ENCODE measurements around the gene CERS4. TPM values are rescaled to one million over a fixed set of nuclear protein-coding genes. Genes with fewer than 3 reads are reported as not detected.

The CERS4 gene
- total and polyA plus RNA-seq, 9 donors = 11.7 to 24.1 (median 16.1) TPM

DNA sequence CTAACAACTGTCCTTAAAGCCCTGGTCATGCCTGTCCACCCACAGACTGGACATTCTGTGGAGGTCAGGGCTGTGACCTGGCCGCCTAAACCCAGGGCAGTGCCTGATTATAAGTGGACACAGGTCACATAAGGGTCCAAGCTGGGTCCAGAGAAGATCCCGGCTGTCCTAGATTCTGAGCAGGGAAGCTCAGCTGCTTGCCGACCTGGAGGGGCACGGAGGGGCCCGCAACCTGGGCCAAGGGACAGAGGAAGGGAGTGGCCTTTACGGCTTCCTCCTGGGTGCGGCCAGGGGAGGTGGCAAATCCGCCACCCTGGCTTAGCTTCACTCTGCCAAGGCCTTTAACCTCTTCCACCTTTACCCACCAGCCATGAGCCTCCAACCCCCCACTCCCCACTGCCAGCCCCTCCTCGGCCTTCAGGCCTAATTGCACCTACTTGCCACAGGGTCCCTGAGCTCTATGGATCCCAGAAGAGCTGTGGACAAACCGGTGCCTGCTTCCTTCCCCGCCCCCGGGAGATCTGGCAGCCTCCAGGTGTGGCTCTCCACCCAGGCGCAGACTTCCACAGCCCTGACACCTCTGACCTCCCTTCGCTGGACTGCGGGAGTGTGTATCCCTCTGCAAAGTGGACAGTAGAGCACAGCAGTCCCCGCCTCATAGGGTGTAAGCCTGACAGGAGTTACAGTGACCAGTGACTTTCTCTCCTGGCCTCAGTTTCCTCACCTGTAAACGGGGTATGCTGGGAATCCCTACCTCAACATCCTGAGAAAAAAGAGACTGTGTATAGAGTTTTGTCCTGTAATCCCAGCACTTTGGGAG is 97.3 kb downstream of the CERS4 start:
- WGBS (ENCODE audit: insufficient coverage) = 74% methylated on average over 8 of the region's 17 CpGs
- DNase-seq = no peak
- H3K9me3 ChIP-seq (replicated peaks; ENCODE audit: control insufficient read depth, low read depth, low read length) = no peaks in the 10 kb centered on the region
- H3K4me3 ChIP-seq (ENCODE audit: low read length) = no peak overlapping the region
- peaks cover 28% of the 10 kb centered on the region for H3K36me3 ChIP-seq (ENCODE audit: control insufficient read depth, insufficient read depth, low read length)
- peaks cover 3% of the 10 kb centered on the region for H3K27me3 ChIP-seq (ENCODE audit: control insufficient read depth, insufficient read depth, low read length)
- H3K27ac ChIP-seq (ENCODE audit: low read length) = no peak overlapping the region
- peaks cover 29% of the 10 kb centered on the region for H3K4me1 ChIP-seq (ENCODE audit: control insufficient read depth, insufficient read depth, low read length)

DNA sequence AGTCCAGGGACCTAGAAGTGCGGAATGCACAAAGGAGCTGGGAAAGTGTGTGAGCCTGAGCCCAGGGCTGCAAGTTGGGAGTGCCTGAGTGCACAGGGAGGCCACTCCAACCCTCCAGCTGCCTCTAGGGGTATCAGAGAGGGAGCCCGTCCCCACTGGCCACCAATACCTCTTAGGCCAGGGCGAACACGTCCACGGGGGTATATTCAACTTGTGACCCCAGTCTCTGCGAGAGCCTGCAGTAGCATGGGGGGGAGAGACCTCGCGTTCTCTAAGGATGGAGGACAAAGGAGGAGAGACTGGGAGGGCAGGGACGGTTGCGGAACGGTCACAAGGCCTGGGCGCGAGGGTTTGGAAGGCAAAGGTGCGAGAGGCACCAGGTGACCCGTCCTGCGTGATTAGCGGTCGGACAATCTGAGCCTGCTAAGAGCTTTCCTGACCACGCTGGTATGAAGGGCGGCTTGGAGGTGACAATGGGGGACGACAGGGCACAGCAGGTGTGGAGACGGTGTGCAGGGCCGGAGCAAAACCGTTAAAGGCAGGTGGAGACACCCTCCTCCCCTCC is 98.3 kb downstream of the CERS4 start:
- Histone ChIP-seq H3K27me3 (ENCODE audit: control insufficient read depth, insufficient read depth, low read length) (peaks cover 3% of the 10 kb centered on the region), H3K4me1 (ENCODE audit: control insufficient read depth, insufficient read depth, low read length) (peaks cover 38% of the 10 kb centered on the region), H3K9me3 (replicated peaks; ENCODE audit: control insufficient read depth, low read depth, low read length) (no peaks in the 10 kb centered on the region), H3K36me3 (ENCODE audit: control insufficient read depth, insufficient read depth, low read length) (peaks cover 34% of the 10 kb centered on the region), H3K4me3 (ENCODE audit: low read length) (peak overlapping the region; percentile 51), H3K27ac (ENCODE audit: low read length) (no peak overlapping the region)
- WGBS (ENCODE audit: insufficient coverage) = 5% methylated on average over 17 of the region's 24 CpGs
- no peak for DNase-seq

DNA sequence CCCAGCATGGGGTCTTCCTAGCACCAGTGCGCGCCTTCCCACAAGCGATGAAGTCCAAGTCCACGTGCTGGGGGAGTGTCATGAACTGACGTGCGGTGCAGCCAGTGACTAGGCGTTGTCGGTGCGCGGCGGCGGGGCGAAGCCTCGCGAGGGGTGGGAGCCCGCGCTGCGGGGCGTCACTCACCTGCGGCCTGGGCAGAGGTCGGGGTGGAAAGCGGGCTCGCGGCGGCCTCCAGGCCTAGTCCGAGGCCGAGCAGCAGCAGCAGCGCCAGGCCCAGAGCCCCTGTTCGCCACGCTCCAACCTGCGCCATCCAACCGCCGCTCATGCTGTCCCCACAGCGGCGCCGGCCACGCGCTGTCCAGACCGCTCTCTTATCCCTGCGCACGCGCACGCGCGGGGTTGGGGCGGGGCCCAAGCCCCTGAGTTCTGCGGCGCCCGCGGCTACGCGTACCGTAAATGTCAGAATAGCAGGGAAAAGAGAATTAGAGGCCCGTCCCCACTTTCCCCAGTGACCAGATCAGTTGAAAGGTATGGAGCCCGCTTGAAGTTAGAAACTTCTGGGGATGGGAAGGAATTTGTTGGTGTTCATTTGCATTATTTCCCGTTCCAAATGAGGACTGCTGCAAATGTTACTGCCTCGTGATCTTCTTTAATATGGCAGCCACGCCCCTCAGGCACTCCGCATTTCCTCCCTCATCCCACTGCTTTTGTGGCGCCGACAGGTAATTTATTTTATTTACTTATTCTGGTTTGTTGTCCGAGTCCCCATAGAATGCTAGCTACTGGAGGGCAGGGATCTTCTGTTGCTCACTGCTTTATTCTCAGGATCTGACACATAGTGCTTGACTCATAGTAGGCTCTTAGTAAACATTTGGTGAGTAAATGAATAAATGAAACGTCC is 99.0 kb downstream of the CERS4 start, which contains the start of gene CD320:
TSS of gene CD320 (minus strand) at position 394 of the 902 bp plus-strand sequence. CDS start at position 326, 68 bp downstream.
- WGBS (ENCODE audit: insufficient coverage) = under 1% methylated on average over 52 of the region's 63 CpGs
- no peaks in the 10 kb centered on the region for H3K9me3 ChIP-seq (replicated peaks; ENCODE audit: control insufficient read depth, low read depth, low read length)
- H3K4me3 ChIP-seq (ENCODE audit: low read length) = peak within 1 kb of the TSS; percentile 51
- peaks cover 38% of the 10 kb centered on the region for H3K4me1 ChIP-seq (ENCODE audit: control insufficient read depth, insufficient read depth, low read length)
- H3K27me3 ChIP-seq (ENCODE audit: control insufficient read depth, insufficient read depth, low read length) = peaks cover 3% of the 10 kb centered on the region
- DNase-seq = peak; percentile 96
- no peak within 1 kb of the TSS for H3K27ac ChIP-seq (ENCODE audit: low read length)
- H3K36me3 ChIP-seq (ENCODE audit: control insufficient read depth, insufficient read depth, low read length) = peaks cover 40% of the 10 kb centered on the region

DNA sequence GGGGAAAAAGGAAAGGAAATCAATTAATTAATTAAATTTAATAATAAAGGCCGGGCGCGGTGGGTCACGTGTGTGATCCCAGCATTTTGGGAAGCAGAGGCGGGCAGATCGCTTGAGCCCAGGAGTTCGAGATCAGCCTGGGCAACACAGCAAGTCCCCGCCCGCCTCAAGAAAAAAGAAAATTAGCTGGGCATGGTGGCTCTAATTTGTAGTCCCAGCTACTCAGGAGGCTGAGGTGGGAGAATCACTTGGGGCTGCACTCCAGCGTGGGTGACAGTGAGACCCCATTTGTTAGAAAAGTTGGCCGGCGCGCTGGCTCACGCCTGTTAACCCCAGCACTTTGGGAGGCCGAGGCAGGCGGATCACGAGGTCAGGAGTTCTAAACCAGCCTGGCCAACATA is 99.7 kb downstream of the CERS4 start:
- Histone ChIP-seq H3K4me1 (ENCODE audit: control insufficient read depth, insufficient read depth, low read length) (peaks cover 38% of the 10 kb centered on the region), H3K4me3 (ENCODE audit: low read length) (peak overlapping the region; percentile 51), H3K27ac (ENCODE audit: low read length) (no peak overlapping the region), H3K36me3 (ENCODE audit: control insufficient read depth, insufficient read depth, low read length) (peaks cover 47% of the 10 kb centered on the region), H3K9me3 (replicated peaks; ENCODE audit: control insufficient read depth, low read depth, low read length) (no peaks in the 10 kb centered on the region), H3K27me3 (ENCODE audit: control insufficient read depth, insufficient read depth, low read length) (peaks cover 3% of the 10 kb centered on the region)
- WGBS (ENCODE audit: insufficient coverage) = 68% methylated on average over 10 of the region's 17 CpGs
- DNase-seq = no peak

DNA sequence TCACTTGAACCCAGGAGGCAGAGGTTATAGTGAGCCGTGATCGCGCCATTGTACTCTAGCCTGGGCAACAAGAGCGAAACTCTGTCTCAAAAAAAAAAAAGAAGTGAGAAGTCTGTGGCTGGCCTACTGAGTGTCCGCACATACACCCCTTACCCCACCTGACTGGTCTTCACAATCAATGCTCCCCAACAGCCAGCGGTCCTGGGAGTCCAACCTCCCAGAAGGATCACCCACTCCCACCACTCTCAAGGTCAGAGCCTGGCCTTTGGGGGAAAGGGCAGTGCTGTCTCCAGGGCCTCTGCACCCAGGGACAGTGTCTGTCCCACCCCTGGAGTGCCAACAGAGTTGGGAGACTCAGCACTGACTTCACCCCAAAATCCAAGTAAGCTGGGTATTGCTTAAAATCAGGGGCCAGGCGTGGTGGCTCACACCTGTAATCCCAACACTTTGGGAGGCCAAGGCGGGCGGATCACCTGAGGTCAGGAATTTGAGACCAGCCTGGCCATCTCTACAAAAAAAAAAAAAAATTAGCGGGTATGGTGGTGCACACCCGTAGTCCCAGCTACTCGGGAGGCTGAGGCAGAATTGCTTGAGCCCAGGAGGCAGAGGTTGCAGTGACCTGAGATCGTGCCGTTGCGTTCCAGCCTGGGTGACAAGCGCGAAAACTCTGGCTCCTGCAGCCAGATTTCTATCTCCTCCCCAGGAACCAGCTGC is 101.3 kb downstream of the CERS4 start:
- no peak for DNase-seq
- 93% methylated on average over 13 of the region's 17 CpGs for WGBS (ENCODE audit: insufficient coverage)
- no peak overlapping the region for H3K4me3 ChIP-seq (ENCODE audit: low read length)
- H3K9me3 ChIP-seq (replicated peaks; ENCODE audit: control insufficient read depth, low read depth, low read length) = no peaks in the 10 kb centered on the region
- peaks cover 38% of the 10 kb centered on the region for H3K4me1 ChIP-seq (ENCODE audit: control insufficient read depth, insufficient read depth, low read length)
- no peak overlapping the region for H3K27ac ChIP-seq (ENCODE audit: low read length)
- H3K36me3 ChIP-seq (ENCODE audit: control insufficient read depth, insufficient read depth, low read length) = peaks cover 57% of the 10 kb centered on the region
- peaks cover 3% of the 10 kb centered on the region for H3K27me3 ChIP-seq (ENCODE audit: control insufficient read depth, insufficient read depth, low read length)

DNA sequence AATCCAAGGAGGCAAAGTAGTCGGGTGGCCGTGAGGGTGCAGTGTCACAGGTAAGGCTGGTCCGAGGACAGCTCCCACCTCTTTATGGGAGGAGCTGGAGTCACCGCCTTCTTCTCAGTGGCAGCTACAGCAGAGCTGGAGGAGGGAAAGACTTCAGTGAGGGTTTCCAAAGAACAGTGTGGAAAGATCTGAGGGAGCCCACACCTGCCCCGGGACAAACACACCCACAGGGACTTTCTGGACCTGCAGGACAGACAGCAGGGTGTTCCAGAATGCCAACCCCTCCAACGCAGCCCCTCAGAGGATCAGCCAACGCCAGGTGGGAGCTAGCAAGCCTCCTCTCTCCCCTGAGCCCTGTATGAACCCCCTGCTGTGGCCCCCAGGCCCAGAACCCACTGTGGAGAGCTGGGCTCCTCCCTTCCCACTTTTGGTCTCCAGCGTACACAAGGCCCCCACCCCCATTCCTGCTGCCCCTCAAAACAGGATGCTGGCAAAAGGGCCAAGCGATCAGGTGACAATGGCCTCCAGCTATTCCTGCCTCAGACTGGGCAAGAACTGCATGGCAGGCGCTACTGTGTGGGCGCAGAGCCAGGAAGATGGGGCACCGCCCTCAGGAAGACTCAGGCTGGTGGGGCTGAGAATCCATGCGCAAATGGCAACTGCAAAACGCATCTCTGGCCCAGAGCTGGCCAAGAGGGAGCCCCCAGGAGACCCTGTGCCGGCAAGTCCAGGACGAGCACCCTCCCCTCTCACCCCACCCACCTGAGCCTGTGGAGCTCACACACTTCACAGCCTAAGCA is 102.5 kb downstream of the CERS4 start:
- Histone ChIP-seq H3K4me3 (ENCODE audit: low read length) (no peak overlapping the region), H3K4me1 (ENCODE audit: control insufficient read depth, insufficient read depth, low read length) (peaks cover 31% of the 10 kb centered on the region), H3K36me3 (ENCODE audit: control insufficient read depth, insufficient read depth, low read length) (peaks cover 65% of the 10 kb centered on the region), H3K9me3 (replicated peaks; ENCODE audit: control insufficient read depth, low read depth, low read length) (no peaks in the 10 kb centered on the region), H3K27ac (ENCODE audit: low read length) (peak overlapping the region; percentile 29), H3K27me3 (ENCODE audit: control insufficient read depth, insufficient read depth, low read length) (peaks cover 3% of the 10 kb centered on the region)
- DNase-seq = no peak
- 87% methylated on average over 11 of the region's 16 CpGs for WGBS (ENCODE audit: insufficient coverage)

Other genes with a start within 250 kb of the CERS4 start
- 36.7 TPM for gene ELAVL1, start 203.7 kb upstream of the CERS4 start, total RNA-seq
- gene ELAVL1, start 203.7 kb upstream of the CERS4 start, polyA plus RNA-seq (ENCODE audit: insufficient read depth in 1 of 8, insufficient read length in 8 of 8, low replicate concordance in 1 of 8) = 10 to 100 TPM; 44.9 to 67.4 (median 57.2) TPM
- gene CCL25, start 156.6 kb upstream of the CERS4 start, total RNA-seq = not detected
- 10 to 100 TPM in 1 of 8 donors, 1 to 10 TPM in 1, under 1 TPM in 3, not detected in 3; 0.18 to 45.5 (median 0.36) TPM for gene CCL25, start 156.6 kb upstream of the CERS4 start, polyA plus RNA-seq (ENCODE audit: insufficient read depth in 1 of 8, insufficient read length in 8 of 8, low replicate concordance in 1 of 8)
- 4.8 TPM for gene FBN3, start 59.8 kb upstream of the CERS4 start, total RNA-seq
- 10 to 100 TPM in 6 of 8 donors, 1 to 10 TPM in 2; 7.5 to 17.7 (median 13.5) TPM for gene FBN3, start 59.8 kb upstream of the CERS4 start, polyA plus RNA-seq (ENCODE audit: insufficient read depth in 1 of 8, insufficient read length in 8 of 8, low replicate concordance in 1 of 8)
- gene CD320, start 99.0 kb downstream of the CERS4 start, total RNA-seq = 18.7 TPM
- 10 to 100 TPM; 20.4 to 27.9 (median 24.7) TPM for gene CD320, start 99.0 kb downstream of the CERS4 start, polyA plus RNA-seq (ENCODE audit: insufficient read depth in 1 of 8, insufficient read length in 8 of 8, low replicate concordance in 1 of 8)
- gene NDUFA7, start 112.0 kb downstream of the CERS4 start, total RNA-seq = 54.7 TPM
- gene NDUFA7, start 112.0 kb downstream of the CERS4 start, polyA plus RNA-seq (ENCODE audit: insufficient read depth in 1 of 8, insufficient read length in 8 of 8, low replicate concordance in 1 of 8) = 10 to 100 TPM; 17.2 to 53.6 (median 37.1) TPM
- gene RPS28, start 112.1 kb downstream of the CERS4 start, total RNA-seq = 1,487 TPM
- gene RPS28, start 112.1 kb downstream of the CERS4 start, polyA plus RNA-seq (ENCODE audit: insufficient read depth in 1 of 8, insufficient read length in 8 of 8, low replicate concordance in 1 of 8) = 100 to 1,000 TPM; 640 to 903 (median 690) TPM
- 12.4 TPM for gene KANK3, start 133.9 kb downstream of the CERS4 start, total RNA-seq
- 10 to 100 TPM in 6 of 8 donors, 1 to 10 TPM in 2; 9.4 to 18.9 (median 12.1) TPM for gene KANK3, start 133.9 kb downstream of the CERS4 start, polyA plus RNA-seq (ENCODE audit: insufficient read depth in 1 of 8, insufficient read length in 8 of 8, low replicate concordance in 1 of 8)
- 1.2 TPM for gene ANGPTL4, start 154.8 kb downstream of the CERS4 start, total RNA-seq
- 1 to 10 TPM; 1.3 to 2.2 (median 1.9) TPM for gene ANGPTL4, start 154.8 kb downstream of the CERS4 start, polyA plus RNA-seq (ENCODE audit: insufficient read depth in 1 of 8, insufficient read length in 8 of 8, low replicate concordance in 1 of 8)
- gene RAB11B, start 181.0 kb downstream of the CERS4 start, total RNA-seq = 9.5 TPM
- 10 to 100 TPM; 68.6 to 96.3 (median 79.6) TPM for gene RAB11B, start 181.0 kb downstream of the CERS4 start, polyA plus RNA-seq (ENCODE audit: insufficient read depth in 1 of 8, insufficient read length in 8 of 8, low replicate concordance in 1 of 8)
- gene MARCHF2, start 203.9 kb downstream of the CERS4 start, total RNA-seq = 19.7 TPM
- gene MARCHF2, start 203.9 kb downstream of the CERS4 start, polyA plus RNA-seq (ENCODE audit: insufficient read depth in 1 of 8, insufficient read length in 8 of 8, low replicate concordance in 1 of 8) = 10 to 100 TPM; 14.1 to 17.7 (median 15.9) TPM
- gene HNRNPM, start 235.6 kb downstream of the CERS4 start, total RNA-seq = 43.2 TPM
- gene HNRNPM, start 235.6 kb downstream of the CERS4 start, polyA plus RNA-seq (ENCODE audit: insufficient read depth in 1 of 8, insufficient read length in 8 of 8, low replicate concordance in 1 of 8) = 100 to 1,000 TPM; 193 to 262 (median 219) TPM